ENCODE results near the gene CLIP4. TPM values are rescaled to one million over a fixed set of nuclear protein-coding genes. Genes with fewer than 3 reads are reported as not detected.

Gene CLIP4
- total and polyA plus RNA-seq, 4 experiments from 2014 or later = 23.1 to 69.2 (median 44.9) TPM

DNA sequence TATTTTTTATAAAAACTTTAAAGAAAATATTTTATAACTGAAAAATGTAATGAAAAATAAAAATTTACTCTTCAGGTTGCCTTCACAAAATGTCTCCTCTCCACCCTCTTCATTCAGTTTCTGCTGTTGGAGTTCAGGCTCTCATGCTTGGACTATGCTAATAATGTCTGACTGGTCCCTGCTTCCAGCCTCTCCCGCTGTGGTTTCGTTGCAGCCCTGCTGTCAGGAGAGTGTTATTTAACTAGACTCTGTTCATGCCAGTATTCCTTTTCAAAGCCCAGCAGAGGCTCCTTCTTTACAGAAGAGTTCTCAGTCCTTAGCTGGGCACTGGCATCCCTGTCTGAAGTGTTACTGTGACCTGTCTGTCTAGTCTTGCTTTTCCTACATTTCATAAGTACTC is 40.4 kb downstream of the CLIP4 start:
- Histone ChIP-seq H3K27me3 (ENCODE audit: insufficient read depth, low read length) (no peaks in the 10 kb centered on the region), H3K4me1 (ENCODE audit: insufficient read depth, low read length) (no peaks in the 10 kb centered on the region), H3K27ac (ENCODE audit: low read depth, low read length) (no peak overlapping the region), H3K36me3 (ENCODE audit: insufficient read depth, low read length) (peaks cover 60% of the 10 kb centered on the region), H3K9me3 (ENCODE audit: control insufficient read depth in 1 of 2, low read length in 2 of 2) (no peaks in the 10 kb centered on the region), H3K4me3 (ENCODE audit: low read length in 2 of 2) (no peak overlapping the region)
- POLR2A ChIA-PET (ENCODE audit: partially characterized antibody) = no interaction called here
- H3K4me1 Mint-ChIP-seq = peaks cover 0 to 1% (median 0%) of the 10 kb centered on the region in 4 donors
- peaks cover 65 to 83% of the 10 kb centered on the region in 2 donors for H3K36me3 Mint-ChIP-seq
- DNase-seq = no peak
- intact Hi-C loops (cut with micrococcal nuclease) = no loop called here
- H3K4me3 Mint-ChIP-seq = no peak overlapping the region
- peak overlapping the region in 2 of 7 donors; percentile 43 to 62 for H3K27ac Mint-ChIP-seq
- no peaks in the 10 kb centered on the region for H3K9me3 Mint-ChIP-seq
- H3K27me3 Mint-ChIP-seq = no peaks in the 10 kb centered on the region
- CTCF ChIA-PET (ENCODE audit: partially characterized antibody) = no interaction called here

DNA sequence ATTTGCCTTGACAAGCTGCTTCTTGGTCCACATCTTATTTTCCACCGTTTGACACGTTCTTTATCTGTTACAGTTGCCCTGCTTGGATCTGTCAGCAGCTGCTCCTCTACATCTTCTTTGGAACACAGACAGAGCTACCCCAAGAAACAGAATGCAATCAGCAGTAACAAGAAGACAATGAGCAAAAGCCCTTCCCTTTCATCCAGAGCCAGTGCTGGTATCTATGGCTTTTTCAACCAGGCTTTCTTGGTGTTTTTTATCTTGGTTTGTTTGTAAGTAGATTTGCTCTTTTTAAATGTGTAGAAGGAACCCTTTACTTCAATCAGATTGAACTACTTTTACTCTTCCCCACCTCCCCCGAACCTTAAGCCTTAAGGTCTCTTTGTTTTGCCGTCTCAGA is 41.9 kb downstream of the CLIP4 start:
- no peak overlapping the region for H3K27ac Mint-ChIP-seq
- no peak overlapping the region for H3K4me3 Mint-ChIP-seq
- Histone ChIP-seq H3K4me1 (ENCODE audit: insufficient read depth, low read length) (no peaks in the 10 kb centered on the region), H3K27me3 (ENCODE audit: insufficient read depth, low read length) (no peaks in the 10 kb centered on the region), H3K4me3 (ENCODE audit: low read length in 2 of 2) (no peak overlapping the region), H3K36me3 (ENCODE audit: insufficient read depth, low read length) (peaks cover 66% of the 10 kb centered on the region), H3K9me3 (ENCODE audit: control insufficient read depth in 1 of 2, low read length in 2 of 2) (no peaks in the 10 kb centered on the region), H3K27ac (ENCODE audit: low read depth, low read length) (no peak overlapping the region)
- no peaks in the 10 kb centered on the region for H3K9me3 Mint-ChIP-seq
- peaks cover 70 to 88% of the 10 kb centered on the region in 2 donors for H3K36me3 Mint-ChIP-seq
- H3K4me1 Mint-ChIP-seq = peaks cover 0 to 1% (median 0%) of the 10 kb centered on the region in 4 donors
- DNase-seq = no peak
- no peaks in the 10 kb centered on the region for H3K27me3 Mint-ChIP-seq
- intact Hi-C loops (cut with micrococcal nuclease) = no loop called here
- ChIA-PET POLR2A (ENCODE audit: partially characterized antibody) (no interaction called here), CTCF (ENCODE audit: partially characterized antibody) (no interaction called here)

- no peaks in the 10 kb centered on the region for H3K27me3 ChIP-seq (ENCODE audit: insufficient read depth, low read length)
- peaks cover 0 to 1% (median under 1%) of the 10 kb centered on the region in 4 donors for H3K4me1 Mint-ChIP-seq
- peaks cover 56 to 84% of the 10 kb centered on the region in 2 donors for H3K36me3 Mint-ChIP-seq
- ChIA-PET CTCF (ENCODE audit: partially characterized antibody) (no interaction called here), POLR2A (ENCODE audit: partially characterized antibody) (no interaction called here)
- H3K9me3 Mint-ChIP-seq = no peaks in the 10 kb centered on the region
- no peak overlapping the region for H3K27ac ChIP-seq (ENCODE audit: low read depth, low read length)
- no peak overlapping the region for H3K4me3 Mint-ChIP-seq
- peaks cover 48% of the 10 kb centered on the region for H3K36me3 ChIP-seq (ENCODE audit: insufficient read depth, low read length)
- H3K4me3 ChIP-seq (ENCODE audit: low read length in 2 of 2) = no peak overlapping the region
- peak overlapping the region in 2 of 7 donors; percentile 38 to 62 for H3K27ac Mint-ChIP-seq
- no peaks in the 10 kb centered on the region for H3K27me3 Mint-ChIP-seq
- no peak for DNase-seq
- no peaks in the 10 kb centered on the region for H3K4me1 ChIP-seq (ENCODE audit: insufficient read depth, low read length)
- H3K9me3 ChIP-seq (ENCODE audit: control insufficient read depth in 1 of 2, low read length in 2 of 2) = no peaks in the 10 kb centered on the region
- intact Hi-C loops (cut with micrococcal nuclease) = no loop called here
Measured at GRCh38 chr2:29159125-29159524, 43.9 kb downstream of the CLIP4 start.

- POLR2A ChIA-PET (ENCODE audit: partially characterized antibody) = no interaction called here
- intact Hi-C loops (cut with micrococcal nuclease) = no loop called here
- Mint-ChIP-seq H3K27me3 (no peaks in the 10 kb centered on the region), H3K9me3 (no peaks in the 10 kb centered on the region), H3K4me3 (no peak overlapping the region), H3K4me1 (peaks cover 0 to 2% (median 0%) of the 10 kb centered on the region in 4 donors), H3K36me3 (peaks cover 48 to 79% of the 10 kb centered on the region in 2 donors), H3K27ac (no peak overlapping the region)
- CTCF ChIA-PET (ENCODE audit: partially characterized antibody) = no interaction called here
- Histone ChIP-seq H3K27me3 (ENCODE audit: insufficient read depth, low read length) (no peaks in the 10 kb centered on the region), H3K4me3 (ENCODE audit: low read length in 2 of 2) (no peak overlapping the region), H3K4me1 (ENCODE audit: insufficient read depth, low read length) (no peaks in the 10 kb centered on the region), H3K27ac (ENCODE audit: low read depth, low read length) (no peak overlapping the region), H3K36me3 (ENCODE audit: insufficient read depth, low read length) (peaks cover 42% of the 10 kb centered on the region), H3K9me3 (ENCODE audit: control insufficient read depth in 1 of 2, low read length in 2 of 2) (no peaks in the 10 kb centered on the region)
- DNase-seq = no peak
Measured at GRCh38 chr2:29160184-29160583, 45.0 kb downstream of the CLIP4 start.

DNA sequence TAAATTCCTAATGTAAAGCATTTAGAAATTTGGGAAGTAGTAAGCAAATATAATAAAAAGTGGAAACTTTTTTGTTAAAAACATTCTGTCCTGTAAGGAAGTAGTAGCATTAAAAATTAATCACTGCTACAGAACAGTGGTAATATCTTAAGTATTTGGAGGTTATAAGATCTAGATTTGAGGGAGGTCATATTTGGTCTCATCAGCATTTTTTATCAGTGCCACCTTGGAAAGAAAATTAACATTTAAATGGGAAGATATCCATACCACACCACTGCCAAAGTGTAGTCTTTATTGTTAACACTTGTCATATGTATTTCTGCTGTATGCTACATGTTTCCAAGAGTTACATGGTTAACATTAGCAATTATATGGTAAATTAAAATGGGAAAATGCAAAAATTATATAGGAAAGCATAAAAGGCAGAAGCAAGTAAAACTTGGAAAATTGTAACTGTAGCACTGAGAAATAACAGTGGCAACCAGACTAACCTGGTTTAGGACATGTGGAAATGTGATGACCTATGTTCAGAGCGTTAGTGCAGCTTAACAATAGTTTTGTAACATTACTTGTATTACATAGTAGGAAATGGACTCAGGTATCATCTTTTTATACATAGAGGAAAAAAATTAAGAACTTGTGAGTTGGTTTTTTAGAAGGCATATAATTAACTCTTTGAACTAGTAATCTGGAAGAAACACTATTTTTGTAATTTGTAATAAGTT is 47.2 kb downstream of the CLIP4 start:
- peak overlapping the region in 1 of 7 donors; percentile 39 for H3K27ac Mint-ChIP-seq
- H3K4me1 Mint-ChIP-seq = peaks cover 0 to 6% (median 1%) of the 10 kb centered on the region in 4 donors
- Histone ChIP-seq H3K4me1 (ENCODE audit: insufficient read depth, low read length) (no peaks in the 10 kb centered on the region), H3K27ac (ENCODE audit: low read depth, low read length) (no peak overlapping the region), H3K27me3 (ENCODE audit: insufficient read depth, low read length) (no peaks in the 10 kb centered on the region), H3K9me3 (ENCODE audit: control insufficient read depth in 1 of 2, low read length in 2 of 2) (no peaks in the 10 kb centered on the region), H3K36me3 (ENCODE audit: insufficient read depth, low read length) (peaks cover 28% of the 10 kb centered on the region), H3K4me3 (ENCODE audit: low read length in 2 of 2) (no peak overlapping the region)
- no peak overlapping the region for H3K4me3 Mint-ChIP-seq
- no peaks in the 10 kb centered on the region for H3K9me3 Mint-ChIP-seq
- ChIA-PET POLR2A (ENCODE audit: partially characterized antibody) (no interaction called here), CTCF (ENCODE audit: partially characterized antibody) (no interaction called here)
- intact Hi-C loops (cut with micrococcal nuclease) = no loop called here
- no peak for DNase-seq
- H3K27me3 Mint-ChIP-seq = no peaks in the 10 kb centered on the region
- H3K36me3 Mint-ChIP-seq = peaks cover 40 to 81% of the 10 kb centered on the region in 2 donors

DNA sequence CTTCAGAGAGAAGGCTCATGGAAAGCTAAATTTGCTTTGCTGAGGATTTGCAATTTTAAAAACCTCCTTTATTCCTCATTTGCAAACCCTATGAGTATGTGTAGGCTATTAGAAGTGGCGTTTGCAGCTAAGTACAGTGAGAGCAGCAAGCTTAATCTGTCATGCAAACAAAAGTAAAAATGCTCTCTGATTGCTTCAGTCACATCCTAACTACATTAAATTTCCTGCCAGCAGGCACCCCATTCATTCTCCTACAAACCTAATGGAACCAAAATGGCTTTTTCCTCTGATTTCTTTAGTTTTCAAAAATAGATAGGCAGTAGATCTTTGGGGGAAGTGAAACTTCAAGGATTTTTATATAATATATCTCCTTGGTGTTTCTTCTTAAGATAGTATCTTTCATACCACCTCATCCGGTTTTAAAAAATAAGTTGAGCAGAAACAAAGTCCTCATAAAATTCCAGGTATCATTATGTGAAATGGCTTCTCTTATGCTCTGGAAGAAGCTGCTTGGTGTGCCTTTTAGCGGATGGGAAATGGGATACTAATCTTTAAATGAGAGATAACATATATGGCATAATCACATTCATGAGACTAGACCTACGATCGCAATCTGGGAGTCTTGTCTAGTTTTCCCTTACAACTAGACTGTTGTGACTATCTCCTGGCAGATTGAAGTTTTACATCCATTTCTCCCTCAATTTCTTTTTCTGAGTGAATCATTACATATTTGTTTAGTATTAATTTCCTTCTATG is 49.1 kb downstream of the CLIP4 start:
- intact Hi-C loops (cut with micrococcal nuclease) = no loop called here
- Histone ChIP-seq H3K4me3 (ENCODE audit: low read length in 2 of 2) (no peak overlapping the region), H3K36me3 (ENCODE audit: insufficient read depth, low read length) (peaks cover 24% of the 10 kb centered on the region), H3K27ac (ENCODE audit: low read depth, low read length) (no peak overlapping the region), H3K9me3 (ENCODE audit: control insufficient read depth in 1 of 2, low read length in 2 of 2) (no peaks in the 10 kb centered on the region), H3K27me3 (ENCODE audit: insufficient read depth, low read length) (no peaks in the 10 kb centered on the region), H3K4me1 (ENCODE audit: insufficient read depth, low read length) (no peaks in the 10 kb centered on the region)
- peak overlapping the region in 4 of 7 donors; percentile 3 to 63 (median 36) for H3K27ac Mint-ChIP-seq
- POLR2A ChIA-PET (ENCODE audit: partially characterized antibody) = interaction anchor here (0.8 kb wide), 1 partner anchor 48 kb away, joined by 3 read pairs; no protein-coding TSS in a partner anchor
- H3K36me3 Mint-ChIP-seq = peaks cover 35 to 73% of the 10 kb centered on the region in 2 donors
- no peak overlapping the region for H3K4me3 Mint-ChIP-seq
- no peak for DNase-seq
- H3K4me1 Mint-ChIP-seq = peaks cover 0 to 8% (median 1%) of the 10 kb centered on the region in 4 donors
- no peaks in the 10 kb centered on the region for H3K27me3 Mint-ChIP-seq
- no peaks in the 10 kb centered on the region for H3K9me3 Mint-ChIP-seq
- CTCF ChIA-PET (ENCODE audit: partially characterized antibody) = interaction anchor here (1.0 kb wide), 1 partner anchor 203 kb away, joined by 3 read pairs; no protein-coding TSS in a partner anchor

Data from CD4-positive, alpha-beta memory T cell (primary cell).